HG02610 (cell line): ENCODE data around the gene RCVRN.

Experiments used
- ATAC-seq: cut with Tn5 transposase; IDR thresholded peaks from one replicate; pipeline ENCODE4 v1.9.1; 2021; ENCODE audit warnings: mild to moderate bottlenecking, moderate library complexity; ENCODE audit not compliant: unreplicated experiment

RCVRN gene

GRCh38 chr17:9899280-9900043, 5.6 kb downstream of the RCVRN start:
- ATAC-seq, result no peak

GRCh38 chr17:9898812-9899211, 6.3 kb downstream of the RCVRN start:
- ATAC-seq, result no peak

GRCh38 chr17:9897372-9897968, 7.6 kb downstream of the RCVRN start:
- no peak for ATAC-seq

- ATAC-seq, result no peak
These were observed 9.1 kb downstream of the RCVRN start for GRCh38 chr17:9895923-9896322.

GRCh38 chr17:9894231-9894630, 10.8 kb downstream of the RCVRN start:
- ATAC-seq, result no peak

GRCh38 chr17:9893411-9894012, 11.6 kb downstream of the RCVRN start:
- ATAC-seq, result no peak

GRCh38 chr17:9890124-9890523, 14.9 kb downstream of the RCVRN start:
- ATAC-seq, result no peak

GRCh38 chr17:9887508-9887907, 17.6 kb downstream of the RCVRN start:
- ATAC-seq, result no peak

GRCh38 chr17:9886141-9886930, 18.7 kb downstream of the RCVRN start:
- no peak for ATAC-seq

- ATAC-seq, result no peak
These were observed 21.6 kb downstream of the RCVRN start for GRCh38 chr17:9883451-9883850.

GRCh38 chr17:9880582-9880999, 24.5 kb downstream of the RCVRN start:
- no peak for ATAC-seq

- no peak for ATAC-seq
These were observed 26.1 kb downstream of the RCVRN start for GRCh38 chr17:9878786-9879525.

- no peak for ATAC-seq
These were observed 26.7 kb downstream of the RCVRN start for GRCh38 chr17:9878356-9878755.

- no peak for ATAC-seq
These were observed 29.6 kb downstream of the RCVRN start for GRCh38 chr17:9875441-9875840.

- ATAC-seq, result no peak
These were observed 30.3 kb downstream of the RCVRN start for GRCh38 chr17:9874722-9875121.

- ATAC-seq, result no peak
These were observed 32.2 kb downstream of the RCVRN start for GRCh38 chr17:9872852-9873251.

GRCh38 chr17:9868552-9868951, 36.5 kb downstream of the RCVRN start:
- ATAC-seq, result no peak

- ATAC-seq, result no peak
These were observed 39.5 kb downstream of the RCVRN start for GRCh38 chr17:9865586-9865985.

GRCh38 chr17:9862949-9863348, 42.1 kb downstream of the RCVRN start:
- ATAC-seq, result no peak

GRCh38 chr17:9862220-9862619, 42.9 kb downstream of the RCVRN start:
- no peak for ATAC-seq

GRCh38 chr17:9860851-9861250, 44.2 kb downstream of the RCVRN start:
- ATAC-seq, result no peak
